Lower lobe of right lung (tissue), 2 donors: ENCODE measurements around the gene ALG11. TPM values are rescaled to one million over a fixed set of nuclear protein-coding genes. Genes with fewer than 3 reads are reported as not detected.

Source experiments
- ATAC-seq, 2 donors: fragments of 200-7000 bp; cut with Tn5 transposase; one replicate each; pipeline ENCODE4 v1.9.1; 2020 to 2022; ENCODE audit warnings: mild to moderate bottlenecking in 2 of 2, moderate library complexity in 2 of 2
- DNase-seq: peaks from one replicate; pipeline ENCODE4 v3.0.0-alpha.2; 2020
- H3K27ac ChIP-seq: fragments of 200-600 bp; one replicate; pipeline ENCODE4 v1.8.0; 2022
- H3K27me3 ChIP-seq: fragments of 200-600 bp; one replicate; pipeline ENCODE4 v1.8.0; 2022; ENCODE audit warnings: low read depth
- H3K36me3 ChIP-seq: fragments of 200-600 bp; one replicate; pipeline ENCODE4 v1.8.0; 2022; ENCODE audit warnings: mild to moderate bottlenecking
- H3K4me1 ChIP-seq: fragments of 200-600 bp; one replicate; pipeline ENCODE4 v1.8.0; 2022
- H3K4me3 ChIP-seq: fragments of 200-600 bp; one replicate; pipeline ENCODE4 v1.8.0; 2022; ENCODE audit warnings: mild to moderate bottlenecking
- H3K9me3 ChIP-seq: fragments of 200-600 bp; one replicate; pipeline ENCODE4 v1.8.0; 2022
- intact Hi-C: fragments of 100-400 bp; cut with DNase I; formaldehyde crosslinking; loops from one replicate; pipeline ENCODE4 v1.11.0; 2022
- total RNA-seq: library from RNA; stranded (reverse); fragmentation: NEBNext Ultra II Directional; extraction: Animal tissue kit (Norgen Biotek cat#: 25700); gene quantifications from one replicate; pipeline ENCODE4 v1.2.1, GENCODE V29; 2021
- TF ChIP-seq, protein P1 (sequence below): fragments of 200-600 bp; IDR thresholded peaks from one replicate; pipeline ENCODE4 v1.8.0; 2022; ENCODE audit warnings: antibody characterized with exemption, mild to moderate bottlenecking
- donor health status: DM: no; HTN: yes; CAD: no; lungs with severe emphysema.

The ALG11 gene
- total RNA-seq, 1 donor from 2014 or later: 34.5 TPM

GRCh38 chr13:51971520-51972426 lies 40.4 kb upstream of the ALG11 start:
- Histone ChIP-seq H3K27me3 (no peaks in the 10 kb centered on the region), H3K36me3 (no peaks in the 10 kb centered on the region), H3K4me3 (no peak overlapping the region), H3K9me3 (no peaks in the 10 kb centered on the region), H3K4me1 (peaks cover 5% of the 10 kb centered on the region), H3K27ac (no peak overlapping the region)
- intact Hi-C loops: no loop called here
- no peak for DNase-seq
- peak in 1 of 2 donors; percentile 41 for ATAC-seq
- TF ChIP-seq, protein P1, sequence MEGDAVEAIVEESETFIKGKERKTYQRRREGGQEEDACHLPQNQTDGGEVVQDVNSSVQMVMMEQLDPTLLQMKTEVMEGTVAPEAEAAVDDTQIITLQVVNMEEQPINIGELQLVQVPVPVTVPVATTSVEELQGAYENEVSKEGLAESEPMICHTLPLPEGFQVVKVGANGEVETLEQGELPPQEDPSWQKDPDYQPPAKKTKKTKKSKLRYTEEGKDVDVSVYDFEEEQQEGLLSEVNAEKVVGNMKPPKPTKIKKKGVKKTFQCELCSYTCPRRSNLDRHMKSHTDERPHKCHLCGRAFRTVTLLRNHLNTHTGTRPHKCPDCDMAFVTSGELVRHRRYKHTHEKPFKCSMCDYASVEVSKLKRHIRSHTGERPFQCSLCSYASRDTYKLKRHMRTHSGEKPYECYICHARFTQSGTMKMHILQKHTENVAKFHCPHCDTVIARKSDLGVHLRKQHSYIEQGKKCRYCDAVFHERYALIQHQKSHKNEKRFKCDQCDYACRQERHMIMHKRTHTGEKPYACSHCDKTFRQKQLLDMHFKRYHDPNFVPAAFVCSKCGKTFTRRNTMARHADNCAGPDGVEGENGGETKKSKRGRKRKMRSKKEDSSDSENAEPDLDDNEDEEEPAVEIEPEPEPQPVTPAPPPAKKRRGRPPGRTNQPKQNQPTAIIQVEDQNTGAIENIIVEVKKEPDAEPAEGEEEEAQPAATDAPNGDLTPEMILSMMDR: no peak

GRCh38 chr13:51974482-51974881 lies 37.7 kb upstream of the ALG11 start:
- no peak for DNase-seq
- no peaks in the 10 kb centered on the region for H3K4me1 ChIP-seq
- TF ChIP-seq, protein P1: no peak
- no peak overlapping the region for H3K27ac ChIP-seq
- no peaks in the 10 kb centered on the region for H3K27me3 ChIP-seq
- no peak overlapping the region for H3K4me3 ChIP-seq
- intact Hi-C loops: no loop called here
- no peaks in the 10 kb centered on the region for H3K36me3 ChIP-seq
- ATAC-seq: no peak
- no peaks in the 10 kb centered on the region for H3K9me3 ChIP-seq

DNA sequence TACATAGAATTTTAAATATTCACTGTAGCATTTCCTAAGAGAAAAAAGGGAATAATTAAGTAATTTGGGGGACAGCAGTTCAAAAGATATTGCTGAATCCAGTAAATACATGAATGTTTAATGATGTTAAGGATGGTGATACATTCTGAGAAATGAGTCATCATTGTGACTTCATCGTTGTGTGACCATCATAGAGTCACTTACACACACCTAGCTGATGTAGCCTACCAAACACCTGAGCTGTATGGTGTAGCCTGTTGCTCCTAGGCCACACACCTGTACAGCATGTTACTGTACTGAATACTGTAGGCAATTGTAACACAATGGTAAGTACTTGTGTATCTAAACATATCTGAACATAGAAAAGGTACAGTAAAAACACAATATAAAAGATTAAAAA lies 35.8 kb upstream of the ALG11 start:
- no peak for ATAC-seq
- TF ChIP-seq, protein P1: no peak
- Histone ChIP-seq H3K36me3 (no peaks in the 10 kb centered on the region), H3K9me3 (no peaks in the 10 kb centered on the region), H3K27ac (no peak overlapping the region), H3K4me3 (no peak overlapping the region), H3K4me1 (no peaks in the 10 kb centered on the region), H3K27me3 (no peaks in the 10 kb centered on the region)
- no peak for DNase-seq
- intact Hi-C loops: no loop called here

GRCh38 chr13:51976890-51977289 lies 35.3 kb upstream of the ALG11 start:
- Histone ChIP-seq H3K27me3 (no peaks in the 10 kb centered on the region), H3K36me3 (no peaks in the 10 kb centered on the region), H3K27ac (no peak overlapping the region), H3K9me3 (no peaks in the 10 kb centered on the region), H3K4me3 (no peak overlapping the region), H3K4me1 (no peaks in the 10 kb centered on the region)
- no peak for ATAC-seq
- TF ChIP-seq, protein P1: no peak
- DNase-seq: no peak
- intact Hi-C loops: no loop called here

GRCh38 chr13:51977625-51978024 lies 34.6 kb upstream of the ALG11 start:
- no peak overlapping the region for H3K27ac ChIP-seq
- DNase-seq (no peak), ATAC-seq (no peak)
- intact Hi-C loops: no loop called here
- H3K4me3 ChIP-seq: no peak overlapping the region
- no peaks in the 10 kb centered on the region for H3K4me1 ChIP-seq
- no peaks in the 10 kb centered on the region for H3K36me3 ChIP-seq
- no peaks in the 10 kb centered on the region for H3K27me3 ChIP-seq
- H3K9me3 ChIP-seq: no peaks in the 10 kb centered on the region
- TF ChIP-seq, protein P1: no peak
